Measurements from ENCODE around the gene TNFSF9.
"Not testable (repeated sequence)": the region's sequence is repeated elsewhere in the genome, so short reads cannot be mapped to it uniquely, and the experiment has no call there.

Gene TNFSF9

GRCh38 chr19:6529937-6530385 lies 865 bp upstream of the TNFSF9 start:
- intact Hi-C loops (cut with DNase I), result loop anchor here (5.0 kb wide), 1 partner anchor 207 kb away; the partner anchor contains the start of genes GPR108 and TRIP10
- DNase-seq, result no peak

- intact Hi-C loops (cut with DNase I), result no loop called here
- DNase-seq, result peak in 2 of 10 donors; percentile 21 to 67
Observed at GRCh38 chr19:6531163-6531955, 533 bp downstream of the TNFSF9 start.

GRCh38 chr19:6531956-6532243 lies 1.1 kb downstream of the TNFSF9 start:
- intact Hi-C loops (cut with DNase I), result no loop called here
- no peak for DNase-seq

GRCh38 chr19:6532244-6532999 lies 1.6 kb downstream of the TNFSF9 start:
- DNase-seq, result peak in 2 of 10 donors; percentile 50 to 61

GRCh38 chr19:6533000-6533328 lies 2.1 kb downstream of the TNFSF9 start:
- intact Hi-C loops (cut with DNase I), result no loop called here
- DNase-seq, result no peak

More at GRCh38 chr19:6532244-6532999, 1.6 kb downstream of the TNFSF9 start:
- intact Hi-C loops (cut with DNase I), result no loop called here

- intact Hi-C loops (cut with DNase I), result no loop called here
- peak in 2 of 10 donors; percentile 29 to 45 for DNase-seq
Observed at GRCh38 chr19:6533746-6534418, 3.1 kb downstream of the TNFSF9 start.

GRCh38 chr19:6534451-6535093 lies 3.7 kb downstream of the TNFSF9 start:
- intact Hi-C loops (cut with DNase I), result no loop called here

GRCh38 chr19:6535558-6536137 lies 4.8 kb downstream of the TNFSF9 start:
- intact Hi-C loops (cut with DNase I), result no loop called here
- DNase-seq, result peak in 2 of 10 donors; percentile 0 to 8

More at GRCh38 chr19:6534451-6535093, 3.7 kb downstream of the TNFSF9 start:
- DNase-seq, result peak in 2 of 10 donors; percentile 58 to 80

- intact Hi-C loops (cut with DNase I), result no loop called here
- DNase-seq, result peak in 1 of 10 donors; percentile 4
Observed at GRCh38 chr19:6539514-6539913, 8.7 kb downstream of the TNFSF9 start.

GRCh38 chr19:6540918-6541689 lies 10.3 kb downstream of the TNFSF9 start:
- peak in 1 of 10 donors; percentile 10 for DNase-seq
- intact Hi-C loops (cut with DNase I), result no loop called here

- intact Hi-C loops (cut with DNase I), result no loop called here
Observed at GRCh38 chr19:6543866-6544347, 13.1 kb downstream of the TNFSF9 start.

GRCh38 chr19:6550679-6551078 lies 19.9 kb downstream of the TNFSF9 start:
- DNase-seq; intact Hi-C loops (cut with DNase I): not testable (repeated sequence)

More at GRCh38 chr19:6543866-6544347, 13.1 kb downstream of the TNFSF9 start:
- peak in 1 of 10 donors; percentile 27 for DNase-seq

GRCh38 chr19:6551091-6551490 lies 20.3 kb downstream of the TNFSF9 start:
- intact Hi-C loops (cut with DNase I), result no loop called here
- no peak for DNase-seq

GRCh38 chr19:6551607-6552450 lies 21.0 kb downstream of the TNFSF9 start:
- intact Hi-C loops (cut with DNase I), result no loop called here
- DNase-seq, result no peak

GRCh38 chr19:6556043-6556449 lies 25.2 kb downstream of the TNFSF9 start:
- intact Hi-C loops (cut with DNase I), result no loop called here
- DNase-seq, result no peak

- intact Hi-C loops (cut with DNase I), result no loop called here
- no peak for DNase-seq
Observed at GRCh38 chr19:6556480-6557195, 25.8 kb downstream of the TNFSF9 start.

GRCh38 chr19:6562437-6562836 lies 31.6 kb downstream of the TNFSF9 start:
- DNase-seq; intact Hi-C loops (cut with DNase I): not testable (repeated sequence)

- no peak for DNase-seq
- intact Hi-C loops (cut with DNase I), result no loop called here
Observed at GRCh38 chr19:6564393-6564792, 33.6 kb downstream of the TNFSF9 start.
